ENCODE measurements around the gene SPNS3. TPM values are rescaled to one million over a fixed set of nuclear protein-coding genes. Genes with fewer than 3 reads are reported as not detected.

SPNS3 gene
- total and polyA plus RNA-seq, 7 donors: 1.6 TPM; not detected in 6

GRCh38 chr17:4533523-4534504 is 100.1 kb downstream of the SPNS3 start:
- H3K27ac ChIP-seq: peak overlapping the region; percentile 51 to 72 (median 61)
- peaks cover 0 to 21% (median 6%) of the 10 kb centered on the region in 3 donors for H3K27me3 ChIP-seq
- H3K4me3 ChIP-seq: no peak overlapping the region
- peaks cover 0 to 5% (median 0%) of the 10 kb centered on the region in 4 donors for H3K36me3 ChIP-seq
- TF ChIP-seq CTCF (IDR thresholded peaks at IDR 0.05) (no peak), POLR2A (IDR thresholded peaks at IDR 0.05) (no peak), EP300 (IDR thresholded peaks at IDR 0.05) (no peak), POLR2AphosphoS5 (IDR thresholded peaks at IDR 0.05) (no peak)
- 30 to 60% methylated on average over 23 of the region's 23 CpGs for WGBS, 2 donors
- H3K9me3 ChIP-seq: no peaks in the 10 kb centered on the region
- H3K4me1 ChIP-seq: peaks cover 0 to 37% (median 22%) of the 10 kb centered on the region in 4 donors
- intact Hi-C loops (cut with DNase I): no loop called here
- DNase-seq: no peak

- WGBS, 2 donors: 24 to 70% methylated on average over 17 of the region's 17 CpGs
- peak overlapping the region; percentile 51 to 72 (median 61) for H3K27ac ChIP-seq
- TF ChIP-seq CTCF (IDR thresholded peaks at IDR 0.05) (no peak), EP300 (IDR thresholded peaks at IDR 0.05) (no peak), POLR2A (IDR thresholded peaks at IDR 0.05) (no peak), POLR2AphosphoS5 (IDR thresholded peaks at IDR 0.05) (no peak)
- peaks cover 0 to 12% (median 4%) of the 10 kb centered on the region in 4 donors for H3K36me3 ChIP-seq
- DNase-seq: no peak
- no peak overlapping the region for H3K4me3 ChIP-seq
- peaks cover 0 to 37% (median 22%) of the 10 kb centered on the region in 4 donors for H3K4me1 ChIP-seq
- peaks cover 0 to 21% (median 6%) of the 10 kb centered on the region in 3 donors for H3K27me3 ChIP-seq
- no peaks in the 10 kb centered on the region for H3K9me3 ChIP-seq
- intact Hi-C loops (cut with DNase I): no loop called here
Observed at GRCh38 chr17:4534515-4534914, 100.8 kb downstream of the SPNS3 start.

GRCh38 chr17:4534928-4535666 is 101.4 kb downstream of the SPNS3 start:
- Histone ChIP-seq H3K9me3 (no peaks in the 10 kb centered on the region), H3K27ac (peak overlapping the region; percentile 51 to 72 (median 61)), H3K36me3 (peaks cover 0 to 18% (median 10%) of the 10 kb centered on the region in 4 donors), H3K4me1 (peaks cover 0 to 37% (median 22%) of the 10 kb centered on the region in 4 donors), H3K4me3 (no peak overlapping the region), H3K27me3 (peaks cover 0 to 21% (median 6%) of the 10 kb centered on the region in 3 donors)
- DNase-seq: no peak
- 59 to 84% methylated on average over 27 of the region's 27 CpGs for WGBS, 2 donors
- TF ChIP-seq CTCF (IDR thresholded peaks at IDR 0.05): no peak
- no peak for TF ChIP-seq POLR2AphosphoS5 (IDR thresholded peaks at IDR 0.05)
- intact Hi-C loops (cut with DNase I): no loop called here

- peaks cover 0 to 21% (median 6%) of the 10 kb centered on the region in 3 donors for H3K27me3 ChIP-seq
- TF ChIP-seq POLR2A (IDR thresholded peaks at IDR 0.05): no peak
- no peak for TF ChIP-seq EP300 (IDR thresholded peaks at IDR 0.05)
- no peak for TF ChIP-seq POLR2AphosphoS5 (IDR thresholded peaks at IDR 0.05)
- TF ChIP-seq CTCF (IDR thresholded peaks at IDR 0.05): no peak
- no peaks in the 10 kb centered on the region for H3K9me3 ChIP-seq
- H3K36me3 ChIP-seq: peaks cover 0 to 25% (median 14%) of the 10 kb centered on the region in 4 donors
- H3K27ac ChIP-seq: peak overlapping the region; percentile 52 to 72 (median 61)
- intact Hi-C loops (cut with DNase I): no loop called here
- no peak for DNase-seq
- peaks cover 0 to 37% (median 22%) of the 10 kb centered on the region in 4 donors for H3K4me1 ChIP-seq
- peak overlapping the region in 2 of 4 donors; percentile 5 to 20 for H3K4me3 ChIP-seq
- 36 to 75% methylated on average over 19 of the region's 19 CpGs for WGBS, 2 donors
Observed at GRCh38 chr17:4535667-4536258, 102.0 kb downstream of the SPNS3 start.
